HAP-1 (cell line): Measurements from ENCODE around the gene GBX1.

Experiments used
- DNase-seq, 2 experiments: peaks; one replicate each; pipeline ENCODE4 v3.0.0-alpha.2; 2016 to 2020; ENCODE audit warnings: low spot score in 2 of 2
- H3K27me3 ChIP-seq: fragments of 250-450 bp; sonication (Bioruptor Pico); 2 replicates; pipeline ENCODE4 v1.5.1; 2020; ENCODE audit warnings: low read depth, mild to moderate bottlenecking, moderate library complexity
- H3K36me3 ChIP-seq: fragments of 250-450 bp; sonication (Bioruptor Pico); replicated peaks from 2 replicates; pipeline ENCODE4 v1.5.1; 2020; ENCODE audit warnings: mild to moderate bottlenecking
- H3K4me1 ChIP-seq: fragments of 250-450 bp; sonication (Bioruptor Pico); 2 replicates; pipeline ENCODE4 v1.5.1; 2020; ENCODE audit warnings: mild to moderate bottlenecking
- H3K4me3 ChIP-seq: fragments of 250-450 bp; sonication (Bioruptor Pico); 2 replicates; pipeline ENCODE4 v1.5.1; 2020; ENCODE audit warnings: mild to moderate bottlenecking, moderate library complexity
- H3K9me3 ChIP-seq: fragments of 250-450 bp; sonication (Bioruptor Pico); 2 replicates; pipeline ENCODE4 v1.5.1; 2020; ENCODE audit warnings: mild to moderate bottlenecking, moderate library complexity
- in situ Hi-C: fragments of 300-500 bp; cut with MboI; formaldehyde crosslinking; loops from 3 replicates; pipeline ENCODE4 v1.14.3; 2020; ENCODE audit warnings: low sequenced_read_pairs, inconsistent platforms, mixed read lengths

GBX1 gene

GRCh38 chr7:151144387-151144786 is 23.1 kb downstream of the GBX1 start:
- Histone ChIP-seq H3K4me3 (no peak overlapping the region), H3K27me3 (no peaks in the 10 kb centered on the region), H3K36me3 (peaks cover 40% of the 10 kb centered on the region), H3K4me1 (no peaks in the 10 kb centered on the region), H3K9me3 (no peaks in the 10 kb centered on the region)
- DNase-seq: no peak
- in situ Hi-C loops: no loop called here

GRCh38 chr7:151143261-151144015 is 24.1 kb downstream of the GBX1 start:
- H3K27me3 ChIP-seq: no peaks in the 10 kb centered on the region
- no peaks in the 10 kb centered on the region for H3K9me3 ChIP-seq
- in situ Hi-C loops: no loop called here
- H3K4me3 ChIP-seq: no peak overlapping the region
- peaks cover 40% of the 10 kb centered on the region for H3K36me3 ChIP-seq
- DNase-seq: peak in 1 of 2 experiments; percentile 5
- no peaks in the 10 kb centered on the region for H3K4me1 ChIP-seq

- Histone ChIP-seq H3K4me3 (no peak overlapping the region), H3K4me1 (no peaks in the 10 kb centered on the region), H3K27me3 (no peaks in the 10 kb centered on the region), H3K9me3 (no peaks in the 10 kb centered on the region), H3K36me3 (peaks cover 40% of the 10 kb centered on the region)
- no peak for DNase-seq
- in situ Hi-C loops: no loop called here
Observed at GRCh38 chr7:151142686-151143040, 24.8 kb downstream of the GBX1 start.

GRCh38 chr7:151141855-151142685 is 25.4 kb downstream of the GBX1 start:
- DNase-seq: peak in 1 of 2 experiments; percentile 9
- no peaks in the 10 kb centered on the region for H3K27me3 ChIP-seq
- no peak overlapping the region for H3K4me3 ChIP-seq
- H3K9me3 ChIP-seq: no peaks in the 10 kb centered on the region
- peaks cover 40% of the 10 kb centered on the region for H3K36me3 ChIP-seq
- no peaks in the 10 kb centered on the region for H3K4me1 ChIP-seq
- in situ Hi-C loops: no loop called here

GRCh38 chr7:151141311-151141854 is 26.1 kb downstream of the GBX1 start:
- no peaks in the 10 kb centered on the region for H3K4me1 ChIP-seq
- DNase-seq: peak in 1 of 2 experiments; percentile 6
- in situ Hi-C loops: no loop called here
- H3K4me3 ChIP-seq: no peak overlapping the region
- no peaks in the 10 kb centered on the region for H3K9me3 ChIP-seq
- H3K36me3 ChIP-seq: peaks cover 42% of the 10 kb centered on the region
- H3K27me3 ChIP-seq: no peaks in the 10 kb centered on the region

GRCh38 chr7:151140826-151141225 is 26.7 kb downstream of the GBX1 start:
- H3K36me3 ChIP-seq: peaks cover 48% of the 10 kb centered on the region
- in situ Hi-C loops: no loop called here

GRCh38 chr7:151139791-151140190 is 27.7 kb downstream of the GBX1 start:
- Histone ChIP-seq H3K4me3 (no peak overlapping the region), H3K27me3 (no peaks in the 10 kb centered on the region), H3K36me3 (peaks cover 58% of the 10 kb centered on the region), H3K9me3 (no peaks in the 10 kb centered on the region), H3K4me1 (no peaks in the 10 kb centered on the region)
- in situ Hi-C loops: no loop called here
- DNase-seq: no peak

More at GRCh38 chr7:151140826-151141225, 26.7 kb downstream of the GBX1 start:
- H3K4me3 ChIP-seq: no peak overlapping the region
- H3K4me1 ChIP-seq: no peaks in the 10 kb centered on the region
- H3K9me3 ChIP-seq: no peaks in the 10 kb centered on the region
- no peaks in the 10 kb centered on the region for H3K27me3 ChIP-seq
- DNase-seq: no peak

GRCh38 chr7:151139071-151139790 is 28.3 kb downstream of the GBX1 start:
- no peak for DNase-seq

GRCh38 chr7:151138153-151138851 is 29.2 kb downstream of the GBX1 start:
- in situ Hi-C loops: no loop called here
- DNase-seq: no peak
- Histone ChIP-seq H3K4me1 (no peaks in the 10 kb centered on the region), H3K9me3 (no peaks in the 10 kb centered on the region), H3K4me3 (no peak overlapping the region), H3K27me3 (no peaks in the 10 kb centered on the region), H3K36me3 (peaks cover 59% of the 10 kb centered on the region)

More at GRCh38 chr7:151139071-151139790, 28.3 kb downstream of the GBX1 start:
- in situ Hi-C loops: no loop called here
- no peak overlapping the region for H3K4me3 ChIP-seq
- peaks cover 61% of the 10 kb centered on the region for H3K36me3 ChIP-seq
- no peaks in the 10 kb centered on the region for H3K27me3 ChIP-seq
- no peaks in the 10 kb centered on the region for H3K9me3 ChIP-seq
- no peaks in the 10 kb centered on the region for H3K4me1 ChIP-seq

- Histone ChIP-seq H3K9me3 (no peaks in the 10 kb centered on the region), H3K36me3 (peaks cover 58% of the 10 kb centered on the region), H3K27me3 (no peaks in the 10 kb centered on the region), H3K4me3 (no peak overlapping the region), H3K4me1 (no peaks in the 10 kb centered on the region)
- no peak for DNase-seq
- in situ Hi-C loops: no loop called here
Observed at GRCh38 chr7:151137791-151138152, 29.7 kb downstream of the GBX1 start.

- in situ Hi-C loops: no loop called here
- Histone ChIP-seq H3K27me3 (no peaks in the 10 kb centered on the region), H3K36me3 (peaks cover 54% of the 10 kb centered on the region), H3K4me3 (no peak overlapping the region), H3K4me1 (no peaks in the 10 kb centered on the region), H3K9me3 (no peaks in the 10 kb centered on the region)
- DNase-seq: no peak
Observed at GRCh38 chr7:151137076-151137675, 30.3 kb downstream of the GBX1 start.

GRCh38 chr7:151135866-151136843 is 31.3 kb downstream of the GBX1 start:
- H3K4me3 ChIP-seq: no peak overlapping the region
- H3K27me3 ChIP-seq: no peaks in the 10 kb centered on the region
- H3K36me3 ChIP-seq: peaks cover 47% of the 10 kb centered on the region
- no peaks in the 10 kb centered on the region for H3K4me1 ChIP-seq
- H3K9me3 ChIP-seq: no peaks in the 10 kb centered on the region
- in situ Hi-C loops: no loop called here
- DNase-seq: no peak
